SK-N-DZ (cell line): ENCODE data around the gene SEPTIN3.

Experiments
- DNase-seq: peaks from one replicate; pipeline ENCODE4 v3.0.0-alpha.2; 2015; ENCODE audit warnings: low spot score

The SEPTIN3 gene

GRCh38 chr22:41975299-41976069, 6.2 kb downstream of the SEPTIN3 start:
- no peak for DNase-seq

GRCh38 chr22:41976070-41976901, 7.0 kb downstream of the SEPTIN3 start:
- DNase-seq = no peak

DNA sequence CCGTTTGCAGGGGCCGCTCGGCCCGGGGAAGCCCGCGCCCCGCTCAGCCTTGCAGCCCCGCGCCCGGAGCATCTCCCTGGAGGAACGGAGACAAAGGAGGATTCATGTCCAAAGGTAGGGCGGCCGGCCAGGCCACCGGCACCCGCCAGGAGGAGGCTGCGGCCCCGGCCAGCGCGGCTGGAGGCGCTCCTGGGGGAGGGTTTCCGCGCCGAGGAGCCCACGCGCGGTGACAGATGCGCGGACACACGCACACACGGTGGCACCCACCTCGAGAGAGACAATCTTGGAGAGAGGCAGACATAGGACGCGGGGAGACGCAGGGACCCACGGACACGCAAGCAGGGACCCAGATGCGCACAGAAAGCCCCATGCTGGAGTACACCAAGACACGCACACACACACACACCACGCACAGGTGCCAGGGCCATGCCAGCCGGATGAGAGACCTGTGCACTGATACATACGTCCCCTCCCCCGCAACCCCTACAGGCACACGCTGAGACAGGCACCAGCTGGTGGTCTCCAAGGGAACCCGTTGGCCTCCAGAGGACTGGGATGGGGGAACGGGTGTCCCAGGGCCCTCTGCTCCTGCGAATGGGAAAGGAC, 7.8 kb downstream of the SEPTIN3 start:
- DNase-seq = no peak

DNA sequence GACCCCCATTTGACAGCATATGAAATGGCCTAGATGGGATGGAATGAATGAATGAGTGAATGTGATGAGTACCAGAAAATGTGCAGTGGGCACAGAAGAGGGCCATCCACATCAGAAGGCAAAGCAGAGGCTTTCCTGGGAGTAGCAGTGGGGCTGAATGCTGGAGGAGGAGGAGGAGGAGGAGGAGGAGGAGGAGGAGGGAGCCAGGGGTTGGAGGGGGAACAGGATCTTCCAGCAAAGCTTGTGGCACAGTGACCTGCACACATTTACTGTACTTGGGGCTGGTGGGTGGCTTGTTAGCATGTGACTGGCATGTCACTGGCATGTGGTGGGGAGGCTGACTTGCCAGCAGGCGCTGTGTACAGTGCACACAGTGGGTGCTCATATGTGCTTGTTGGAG, 9.5 kb downstream of the SEPTIN3 start:
- no peak for DNase-seq

- DNase-seq = no peak
Observed at GRCh38 chr22:41979423-41980250, 10.4 kb downstream of the SEPTIN3 start.

GRCh38 chr22:41982865-41983264, 13.6 kb downstream of the SEPTIN3 start:
- no peak for DNase-seq

DNA sequence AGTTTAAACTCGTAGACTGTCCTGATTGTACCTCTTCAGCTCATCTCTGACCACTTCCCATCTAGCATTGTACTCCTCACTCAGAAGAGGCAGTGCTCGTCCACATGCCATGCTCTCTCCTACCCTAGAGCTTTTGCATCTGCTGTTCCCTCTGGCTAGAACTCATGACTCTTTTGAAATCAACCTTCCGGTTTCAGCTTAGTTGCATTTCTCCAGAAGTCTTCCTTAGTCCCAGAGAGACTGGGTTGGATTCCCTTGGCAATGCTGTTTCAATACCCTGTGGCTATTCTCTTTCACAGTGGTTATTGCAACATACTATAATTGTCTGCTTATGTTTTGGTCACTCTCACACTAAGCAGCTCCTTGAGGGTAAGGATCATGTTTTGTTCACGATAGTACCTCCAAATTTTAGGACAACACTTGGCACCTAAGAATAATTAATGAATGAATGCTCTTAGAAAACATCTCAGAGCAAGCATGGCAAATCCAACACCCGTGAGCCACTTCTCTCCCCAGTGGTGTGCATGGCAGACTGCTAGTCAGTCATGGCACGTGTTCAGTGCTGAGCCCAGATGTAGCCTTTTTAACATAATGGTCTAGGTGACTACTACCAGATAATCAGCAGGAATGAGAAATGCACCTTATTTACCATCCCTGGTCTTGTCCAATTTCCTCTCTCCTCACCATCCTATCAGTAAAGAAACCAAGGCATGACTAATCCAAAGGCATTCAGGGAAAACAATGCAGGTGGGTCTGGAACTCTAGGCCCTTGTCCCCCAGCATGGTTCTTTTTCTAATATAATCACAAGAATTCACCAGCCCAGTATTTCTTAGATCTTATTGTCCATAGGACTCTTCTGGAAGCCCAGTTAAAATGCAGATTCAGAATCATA, 14.5 kb downstream of the SEPTIN3 start:
- no peak for DNase-seq

DNA sequence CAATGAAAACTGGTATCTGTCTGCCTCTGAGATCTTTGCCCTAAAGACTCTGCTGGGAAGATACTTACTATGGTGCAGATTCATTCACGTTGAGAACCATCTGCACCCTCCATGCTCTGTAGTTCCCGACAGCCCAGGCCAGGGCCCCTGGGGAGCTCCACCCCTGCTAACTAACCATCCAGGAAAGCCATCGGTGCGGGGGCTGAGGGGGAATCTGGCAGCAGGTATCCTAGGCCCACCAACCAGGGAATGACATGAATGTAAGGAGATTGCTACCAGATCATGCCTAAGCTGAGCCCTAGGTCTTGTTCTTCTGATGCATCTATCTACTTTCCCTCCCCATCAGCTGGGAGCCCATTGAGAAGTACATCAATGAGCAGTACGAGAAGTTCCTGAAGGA, 18.0 kb downstream of the SEPTIN3 start:
- DNase-seq = no peak

GRCh38 chr22:41989246-41989645, 20.0 kb downstream of the SEPTIN3 start:
- no peak for DNase-seq

DNA sequence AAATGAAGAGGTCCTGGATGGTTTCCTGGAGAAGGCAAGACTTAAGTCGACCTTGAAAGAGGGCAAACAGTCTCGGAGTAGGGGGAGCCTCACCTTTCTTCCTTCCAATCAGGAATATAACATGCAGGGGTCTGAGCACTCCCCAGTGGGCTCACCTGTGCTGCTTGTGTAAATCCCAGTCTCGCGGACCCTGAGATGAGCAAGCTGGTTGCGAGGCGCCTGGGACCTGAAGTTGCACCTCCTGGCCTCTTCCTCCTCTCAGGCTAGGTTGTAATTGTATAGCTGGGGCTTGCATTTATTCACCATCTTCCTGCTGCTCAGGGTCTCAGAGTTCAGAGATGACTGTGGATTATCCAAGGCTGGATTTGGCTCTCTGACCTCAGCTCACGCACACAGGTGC, 21.9 kb downstream of the SEPTIN3 start:
- DNase-seq = no peak

- no peak for DNase-seq
Observed at GRCh38 chr22:41992496-41992895, 23.3 kb downstream of the SEPTIN3 start.

- no peak for DNase-seq
Observed at GRCh38 chr22:41995211-41995610, 26.0 kb downstream of the SEPTIN3 start.

- no peak for DNase-seq
Observed at GRCh38 chr22:41996826-41997225, 27.6 kb downstream of the SEPTIN3 start.

DNA sequence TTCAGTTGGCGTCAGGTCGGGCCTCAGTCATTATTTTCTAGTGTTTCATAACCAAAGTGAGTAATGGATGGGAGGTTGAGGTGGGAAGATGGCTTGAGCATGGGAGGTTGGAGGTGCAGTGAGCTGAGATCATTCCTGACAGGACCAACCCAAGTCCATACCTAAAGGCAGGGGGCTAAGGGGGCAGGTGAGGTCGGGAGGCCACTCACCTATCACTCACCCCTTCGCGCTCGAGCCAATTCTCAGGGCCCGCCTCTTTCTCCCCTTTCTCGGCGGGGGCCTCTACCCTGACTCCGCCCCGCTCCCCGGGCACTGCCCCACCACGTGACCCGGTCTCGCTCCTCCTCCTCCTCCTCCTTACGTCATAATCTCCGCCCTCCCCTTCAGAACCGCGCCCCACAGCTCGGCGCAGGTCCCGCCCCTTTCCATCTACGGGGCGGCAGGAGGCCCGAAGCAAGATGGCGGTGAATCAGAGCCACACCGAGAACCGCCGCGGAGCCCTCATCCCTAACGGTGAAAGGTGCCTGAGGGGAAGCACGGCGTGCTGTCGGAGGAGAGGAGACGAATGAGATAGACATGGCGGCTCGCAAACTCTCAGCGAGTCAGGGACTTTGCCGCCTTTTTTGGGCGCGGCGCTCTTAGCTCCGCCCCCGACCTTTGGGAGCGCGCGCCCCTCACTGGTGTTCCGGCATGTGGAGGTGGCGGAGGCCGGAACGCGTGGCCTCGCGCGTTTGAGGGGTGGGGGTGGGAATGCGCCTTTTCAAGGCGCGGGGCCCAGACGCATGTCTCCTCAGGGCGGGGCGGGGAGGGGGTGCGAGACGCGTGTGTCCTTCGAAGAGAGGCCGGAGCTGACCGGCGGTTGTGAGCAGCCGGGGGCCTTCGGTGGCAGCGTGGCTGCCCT, 29.4 kb downstream of the SEPTIN3 start, which contains the start of gene WBP2NL:
WBP2NL (plus strand) TSS at position 428 of the 901 bp plus-strand sequence; CDS start at position 459, 31 bp downstream.
- no peak for DNase-seq

- no peak for DNase-seq
Observed at GRCh38 chr22:42000466-42000865, 31.2 kb downstream of the SEPTIN3 start.

- DNase-seq = peak; percentile 42
Observed at GRCh38 chr22:42001121-42001520, 31.9 kb downstream of the SEPTIN3 start.

GRCh38 chr22:42001706-42002105, 32.5 kb downstream of the SEPTIN3 start:
- DNase-seq = no peak

GRCh38 chr22:42007922-42008321, 38.7 kb downstream of the SEPTIN3 start:
- no peak for DNase-seq

DNA sequence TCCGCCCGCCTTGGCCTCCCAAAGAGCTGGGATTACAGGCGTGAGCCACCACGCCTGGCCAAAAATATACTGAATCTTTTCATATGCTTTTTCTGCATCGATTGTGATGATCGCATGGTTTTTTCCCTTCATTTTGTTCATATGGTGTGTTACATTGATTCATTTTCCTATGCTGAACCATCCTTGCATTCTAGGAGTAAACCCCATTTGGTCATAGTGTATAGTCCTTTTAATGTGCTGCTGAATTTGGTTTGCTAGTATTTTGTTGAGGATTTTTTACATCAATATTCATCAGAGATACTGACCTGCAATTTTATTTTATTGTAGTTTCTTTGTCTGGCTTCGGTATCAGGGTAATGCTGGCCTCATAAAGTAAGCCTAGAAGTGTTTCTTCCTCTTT, 41.5 kb downstream of the SEPTIN3 start:
- DNase-seq = no peak
